ENCODE data around the gene ROS1.
A peak's percentile ranks its signal among the peaks of the same experiment; 100 is the strongest.
"Not testable (repeated sequence)": the region's sequence is repeated elsewhere in the genome, so short reads cannot be mapped to it uniquely, and the experiment has no call there.

The ROS1 gene

GRCh38 chr6:117264692-117265409, 160.9 kb downstream of the ROS1 start:
- H3K27ac Mint-ChIP-seq, result no peak overlapping the region
- peak overlapping the region; percentile 66 for H3K4me3 Mint-ChIP-seq
- peaks cover 88% of the 10 kb centered on the region for H3K27me3 Mint-ChIP-seq
- H3K4me1 Mint-ChIP-seq (ENCODE audit: low read depth), result peaks cover 9% of the 10 kb centered on the region
- peaks cover 3% of the 10 kb centered on the region for H3K9me3 Mint-ChIP-seq
- no peaks in the 10 kb centered on the region for H3K36me3 Mint-ChIP-seq (ENCODE audit: low read depth)

DNA sequence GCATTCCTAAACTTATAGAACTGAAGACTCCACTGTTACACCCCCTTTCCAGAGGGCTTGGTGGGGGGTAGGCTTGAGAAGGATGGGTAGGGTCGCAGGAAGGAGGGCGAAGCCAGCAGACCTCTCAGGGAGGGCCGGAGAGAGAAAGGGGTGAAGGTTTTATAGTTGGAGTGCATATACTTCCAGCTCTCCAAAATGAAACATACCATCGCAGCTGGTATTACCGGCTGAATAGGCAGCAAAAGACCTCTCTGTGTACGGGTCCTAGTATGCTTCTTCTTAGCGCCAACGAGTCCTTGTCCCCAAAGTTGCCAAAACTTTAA, 161.4 kb downstream of the ROS1 start:
- Mint-ChIP-seq H3K9me3 (peaks cover 3% of the 10 kb centered on the region), H3K4me1 (ENCODE audit: low read depth) (peaks cover 9% of the 10 kb centered on the region), H3K27ac (no peak overlapping the region), H3K4me3 (no peak overlapping the region), H3K36me3 (ENCODE audit: low read depth) (no peaks in the 10 kb centered on the region), H3K27me3 (peaks cover 88% of the 10 kb centered on the region)

GRCh38 chr6:117263353-117263927, 162.3 kb downstream of the ROS1 start:
- peaks cover 3% of the 10 kb centered on the region for H3K9me3 Mint-ChIP-seq
- no peak overlapping the region for H3K27ac Mint-ChIP-seq
- no peak overlapping the region for H3K4me3 Mint-ChIP-seq
- H3K36me3 Mint-ChIP-seq (ENCODE audit: low read depth), result no peaks in the 10 kb centered on the region
- H3K4me1 Mint-ChIP-seq (ENCODE audit: low read depth), result peaks cover 9% of the 10 kb centered on the region
- H3K27me3 Mint-ChIP-seq, result peaks cover 81% of the 10 kb centered on the region

- H3K36me3 Mint-ChIP-seq (ENCODE audit: low read depth), result no peaks in the 10 kb centered on the region
- H3K27me3 Mint-ChIP-seq, result peaks cover 78% of the 10 kb centered on the region
- no peak overlapping the region for H3K4me3 Mint-ChIP-seq
- H3K27ac Mint-ChIP-seq, result no peak overlapping the region
- peaks cover 9% of the 10 kb centered on the region for H3K4me1 Mint-ChIP-seq (ENCODE audit: low read depth)
- peaks cover 3% of the 10 kb centered on the region for H3K9me3 Mint-ChIP-seq
Observed at GRCh38 chr6:117262799-117263198, 162.9 kb downstream of the ROS1 start.

DNA sequence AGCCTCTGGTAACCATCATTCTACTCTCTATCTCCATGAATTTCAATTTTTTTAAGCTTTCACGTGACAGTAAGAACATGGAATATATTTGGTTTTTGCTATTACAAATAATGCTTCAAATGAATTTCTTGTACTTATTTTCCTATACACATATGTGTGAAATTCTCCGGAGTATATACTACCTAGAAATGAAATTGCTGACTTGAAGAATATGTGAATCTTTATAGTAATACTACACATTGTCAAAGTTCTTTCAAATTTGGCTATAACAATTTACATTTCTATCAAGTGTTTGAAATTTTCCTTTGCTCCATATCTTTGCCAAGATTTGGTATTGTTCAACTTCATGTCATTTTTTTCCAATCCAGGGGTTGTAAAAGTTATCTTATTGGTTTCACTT, 172.0 kb downstream of the ROS1 start:
- Mint-ChIP-seq H3K9me3 (no peaks in the 10 kb centered on the region), H3K27me3 (peaks cover 8% of the 10 kb centered on the region), H3K27ac (no peak overlapping the region), H3K4me1 (ENCODE audit: low read depth) (no peaks in the 10 kb centered on the region), H3K4me3 (no peak overlapping the region), H3K36me3 (ENCODE audit: low read depth) (no peaks in the 10 kb centered on the region)

- not testable (repeated sequence) for H3K4me3 Mint-ChIP-seq; H3K4me1 Mint-ChIP-seq (ENCODE audit: low read depth); H3K9me3 Mint-ChIP-seq; H3K36me3 Mint-ChIP-seq (ENCODE audit: low read depth); H3K27ac Mint-ChIP-seq; H3K27me3 Mint-ChIP-seq
Observed at GRCh38 chr6:117244979-117245378, 180.8 kb downstream of the ROS1 start.

DNA sequence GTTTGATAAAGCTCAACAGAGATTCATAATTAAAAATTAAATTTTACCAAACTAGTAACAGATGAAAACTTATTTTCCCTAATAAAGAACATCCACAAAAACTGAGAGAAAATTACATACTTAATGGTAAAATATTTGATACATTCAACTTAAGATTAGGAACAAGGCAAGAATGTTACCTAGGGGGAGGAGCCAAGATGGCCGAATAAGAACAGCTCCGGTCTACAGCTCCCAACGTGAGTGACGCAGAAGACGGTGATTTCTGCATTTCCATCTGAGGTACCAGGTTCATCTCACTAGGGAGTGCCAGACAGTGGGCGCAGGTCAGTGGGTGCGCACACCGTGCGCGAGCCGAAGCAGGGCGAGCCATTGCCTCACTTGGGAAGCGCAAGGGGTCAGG, 181.2 kb downstream of the ROS1 start:
- H3K27me3 Mint-ChIP-seq; H3K9me3 Mint-ChIP-seq; H3K4me3 Mint-ChIP-seq; H3K27ac Mint-ChIP-seq; H3K36me3 Mint-ChIP-seq (ENCODE audit: low read depth); H3K4me1 Mint-ChIP-seq (ENCODE audit: low read depth): not testable (repeated sequence)

Measured in stimulated activated naive CD8-positive, alpha-beta T cell treated with anti-CD3 and anti-CD28 coated beads, Interleukin-15, Interleukin-2, amounts not matched to agents 100 ng/mL and 50 ng/mL, for 24 hours (primary cell).